AG10803 (cell line): ENCODE measurements around the gene HIPK3.

Source experiments
- DNase-seq: peaks from one replicate; pipeline ENCODE4 v3.0.0; 2010; ENCODE audit warnings: low read depth
- H3K4me3 ChIP-seq: 2 replicates; pipeline ENCODE4 v1.5.1; 2011; ENCODE audit warnings: mild to moderate bottlenecking, low read length, control low read depth
- CTCF ChIP-seq: conservative IDR thresholded peaks from 2 replicates; pipeline ENCODE4 v1.5.1; 2011; ENCODE audit warnings: mild to moderate bottlenecking, low read length, control low read depth, inconsistent platforms

HIPK3 gene

DNA sequence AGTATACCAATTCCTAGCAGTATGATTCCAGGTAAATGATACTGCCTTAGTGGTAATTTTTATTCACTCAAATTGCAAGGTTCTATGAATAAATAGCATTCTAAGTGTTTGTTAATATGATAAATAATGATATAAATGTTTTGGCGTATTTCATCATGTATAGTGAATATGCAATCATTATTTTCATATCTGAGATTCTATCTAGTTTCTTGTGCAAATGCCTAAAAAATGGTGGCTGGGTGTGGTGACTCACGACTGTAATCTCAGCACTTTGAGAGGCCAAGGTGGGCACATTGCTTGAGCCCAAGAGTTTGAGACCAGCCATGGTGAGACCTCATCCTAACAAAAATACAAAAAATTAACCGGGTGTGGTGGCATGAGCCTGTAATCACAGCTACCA lies 13.9 kb downstream of the HIPK3 start:
- no peak for TF ChIP-seq CTCF

DNA sequence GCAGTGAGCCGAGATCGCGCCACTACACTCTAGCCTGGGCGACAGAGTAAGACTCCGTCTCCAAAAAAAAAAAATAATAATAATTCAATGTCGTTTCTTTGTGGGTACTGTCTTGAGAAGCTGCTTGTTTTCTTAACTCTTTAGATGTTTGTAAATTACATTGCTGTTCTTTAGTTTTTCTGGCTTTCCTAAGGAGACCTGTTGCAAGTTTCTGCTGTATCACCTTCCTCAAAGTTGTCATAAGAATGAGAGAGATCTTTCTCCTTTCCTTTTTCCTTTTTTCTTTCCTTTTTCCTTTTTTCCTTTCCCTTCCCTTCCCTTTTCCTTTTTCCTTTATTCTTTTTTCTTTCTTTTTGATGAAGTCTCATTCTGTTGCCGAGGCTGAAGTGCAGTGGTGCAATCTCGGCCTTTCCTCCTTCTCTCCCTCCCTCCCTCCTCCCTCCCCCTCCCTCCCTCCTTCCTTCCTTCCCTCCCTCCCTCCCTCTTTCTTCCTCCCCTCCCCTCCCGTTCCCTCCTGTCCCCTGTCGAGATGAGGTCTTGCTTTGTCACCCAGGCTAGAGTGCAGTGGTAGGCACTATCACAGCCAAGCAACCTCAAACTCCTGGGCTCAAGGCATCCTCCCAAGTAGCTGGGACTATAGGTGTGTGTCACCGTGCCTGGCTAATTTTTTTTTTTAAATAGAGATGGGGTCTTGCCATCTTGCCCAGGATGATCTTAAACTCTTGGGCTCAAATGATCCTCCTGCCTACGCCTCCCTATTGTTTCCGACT lies 15.3 kb downstream of the HIPK3 start:
- no peak for TF ChIP-seq CTCF
- DNase-seq: no peak
- no peak overlapping the region for H3K4me3 ChIP-seq

More for the DNA sequence above, 13.9 kb downstream of the HIPK3 start:
- DNase-seq: no peak
- no peak overlapping the region for H3K4me3 ChIP-seq

- TF ChIP-seq CTCF: no peak
- no peak for DNase-seq
- H3K4me3 ChIP-seq: no peak overlapping the region
Observed at GRCh38 chr11:33273656-33274055, 16.5 kb downstream of the HIPK3 start.

GRCh38 chr11:33280411-33280810 lies 23.2 kb downstream of the HIPK3 start:
- DNase-seq: no peak
- no peak for TF ChIP-seq CTCF
- H3K4me3 ChIP-seq: no peak overlapping the region

GRCh38 chr11:33281758-33282157 lies 24.6 kb downstream of the HIPK3 start:
- no peak for TF ChIP-seq CTCF
- no peak for DNase-seq
- no peak overlapping the region for H3K4me3 ChIP-seq

GRCh38 chr11:33284818-33285217 lies 27.6 kb downstream of the HIPK3 start:
- no peak for DNase-seq
- no peak overlapping the region for H3K4me3 ChIP-seq
- TF ChIP-seq CTCF: no peak

DNA sequence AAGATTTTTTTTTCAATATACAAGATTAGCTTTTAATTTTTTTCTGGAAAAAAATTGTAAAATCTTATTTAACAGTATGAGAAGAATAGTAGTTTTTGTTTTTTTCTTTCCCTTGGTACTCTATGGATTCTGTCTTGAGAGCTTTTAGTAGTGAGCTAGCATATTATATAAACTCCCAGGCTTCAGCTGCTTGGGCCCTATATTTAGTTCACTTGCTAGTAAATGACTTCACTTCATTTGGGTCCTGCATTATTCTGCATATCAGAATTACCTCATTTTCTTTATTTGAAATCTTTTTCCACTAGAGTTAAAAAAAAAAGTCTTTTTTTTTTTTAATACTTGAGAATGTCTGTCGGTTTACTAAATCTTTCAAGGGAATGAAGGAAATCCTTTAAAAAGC lies 33.1 kb downstream of the HIPK3 start:
- DNase-seq: no peak
- no peak overlapping the region for H3K4me3 ChIP-seq
- no peak for TF ChIP-seq CTCF
